C4-2B (cell line): ENCODE data around the gene PCYT1A.

Experiments used
- H3K27ac ChIP-seq: fragments of 450-650 bp; 2 replicates; pipeline ENCODE4 v1.5.1; 2017
- ZFX ChIP-seq: fragments of 450-650 bp; IDR thresholded peaks from 2 replicates; pipeline ENCODE4 v1.6.1; 2017
- TF ChIP-seq, protein P1 (sequence below): fragments of 450-650 bp; conservative IDR thresholded peaks from 2 replicates; pipeline ENCODE4 v1.5.1; 2017; ENCODE audit warnings: mild to moderate bottlenecking

The PCYT1A gene

DNA sequence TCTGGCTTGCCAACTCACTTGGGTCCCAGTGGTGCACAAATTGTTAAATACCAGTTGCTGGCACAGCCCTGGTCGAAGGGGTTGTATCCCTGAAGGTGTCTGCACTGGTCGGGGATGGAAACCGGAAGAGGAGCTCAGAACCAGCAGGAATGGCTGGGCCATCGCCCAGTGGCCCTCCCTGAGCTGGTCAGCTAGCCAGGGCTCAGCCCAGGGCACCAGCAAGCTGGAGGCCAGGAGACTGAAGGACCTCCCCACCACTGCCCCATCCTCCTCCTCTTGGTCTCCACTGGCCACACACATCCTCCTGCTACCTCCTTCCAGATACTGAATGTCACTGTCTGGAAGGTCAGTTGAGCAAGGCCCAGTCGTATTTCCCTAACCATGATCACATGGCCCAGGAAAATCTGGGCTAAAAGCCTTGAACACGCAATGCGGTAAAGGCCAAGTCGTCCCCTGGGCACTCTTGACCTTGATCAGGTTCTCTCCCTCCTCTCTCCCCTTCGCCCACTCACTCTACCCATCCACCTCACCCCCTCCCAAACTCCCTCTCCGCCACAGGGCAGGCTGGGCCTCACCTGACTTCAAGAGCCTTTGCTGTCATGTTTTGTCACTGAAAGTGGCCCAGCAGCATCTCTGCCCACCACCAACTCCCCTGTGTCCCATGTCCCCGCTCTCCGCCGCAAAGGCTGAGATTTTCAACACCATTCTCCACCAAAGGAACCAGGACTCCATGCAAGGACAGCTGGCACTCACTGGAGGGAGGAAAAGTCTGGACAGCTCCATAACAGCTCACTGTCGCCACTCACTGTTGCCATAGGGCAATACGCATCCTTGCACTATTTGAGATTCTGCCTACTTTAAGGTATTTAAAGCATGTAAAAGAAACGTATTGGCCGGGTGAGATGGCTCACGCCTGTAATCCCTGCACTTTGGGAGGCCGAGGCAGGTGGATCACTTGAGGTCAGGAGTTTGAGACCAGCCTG lies 88.5 kb downstream of the PCYT1A start:
- TF ChIP-seq, protein P1, sequence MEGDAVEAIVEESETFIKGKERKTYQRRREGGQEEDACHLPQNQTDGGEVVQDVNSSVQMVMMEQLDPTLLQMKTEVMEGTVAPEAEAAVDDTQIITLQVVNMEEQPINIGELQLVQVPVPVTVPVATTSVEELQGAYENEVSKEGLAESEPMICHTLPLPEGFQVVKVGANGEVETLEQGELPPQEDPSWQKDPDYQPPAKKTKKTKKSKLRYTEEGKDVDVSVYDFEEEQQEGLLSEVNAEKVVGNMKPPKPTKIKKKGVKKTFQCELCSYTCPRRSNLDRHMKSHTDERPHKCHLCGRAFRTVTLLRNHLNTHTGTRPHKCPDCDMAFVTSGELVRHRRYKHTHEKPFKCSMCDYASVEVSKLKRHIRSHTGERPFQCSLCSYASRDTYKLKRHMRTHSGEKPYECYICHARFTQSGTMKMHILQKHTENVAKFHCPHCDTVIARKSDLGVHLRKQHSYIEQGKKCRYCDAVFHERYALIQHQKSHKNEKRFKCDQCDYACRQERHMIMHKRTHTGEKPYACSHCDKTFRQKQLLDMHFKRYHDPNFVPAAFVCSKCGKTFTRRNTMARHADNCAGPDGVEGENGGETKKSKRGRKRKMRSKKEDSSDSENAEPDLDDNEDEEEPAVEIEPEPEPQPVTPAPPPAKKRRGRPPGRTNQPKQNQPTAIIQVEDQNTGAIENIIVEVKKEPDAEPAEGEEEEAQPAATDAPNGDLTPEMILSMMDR: no peak; the same call in 1 of the 2 replicates
- no peak for TF ChIP-seq ZFX
- no peak overlapping the region for H3K27ac ChIP-seq

DNA sequence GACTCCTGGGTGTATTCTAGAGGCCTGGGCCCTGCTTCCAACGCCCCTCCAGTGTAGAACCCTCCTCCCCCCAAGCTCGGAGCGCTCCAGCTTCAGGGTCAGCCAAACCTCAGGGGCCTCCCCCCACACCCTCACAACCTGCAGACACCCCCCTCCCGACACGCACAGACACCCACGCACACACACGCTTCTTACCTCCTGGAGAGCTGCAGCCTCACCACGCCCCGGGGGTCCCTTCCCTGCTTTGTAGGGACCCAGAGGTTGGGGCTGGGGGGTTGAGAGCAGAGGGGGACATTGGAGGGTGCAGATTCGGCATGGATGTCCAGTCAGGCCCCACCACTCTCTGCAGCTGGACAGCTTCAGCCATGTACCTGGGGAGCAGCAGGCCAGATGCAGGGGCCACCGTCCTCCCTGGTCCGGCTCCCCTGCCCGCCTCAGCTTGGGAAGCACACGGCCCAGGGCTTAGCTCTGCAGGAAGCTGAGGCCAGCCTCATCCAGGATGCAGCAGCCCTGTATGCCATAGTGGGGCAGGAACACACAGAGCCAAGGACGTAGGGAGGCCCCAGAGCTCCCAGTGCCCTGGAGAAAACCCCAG lies 89.3 kb downstream of the PCYT1A start:
- no peak for TF ChIP-seq ZFX
- TF ChIP-seq, protein P1: no peak
- no peak overlapping the region for H3K27ac ChIP-seq

GRCh38 chr3:196197524-196197923 lies 90.0 kb downstream of the PCYT1A start:
- no peak overlapping the region for H3K27ac ChIP-seq
- TF ChIP-seq, protein P1: no peak
- no peak for TF ChIP-seq ZFX

DNA sequence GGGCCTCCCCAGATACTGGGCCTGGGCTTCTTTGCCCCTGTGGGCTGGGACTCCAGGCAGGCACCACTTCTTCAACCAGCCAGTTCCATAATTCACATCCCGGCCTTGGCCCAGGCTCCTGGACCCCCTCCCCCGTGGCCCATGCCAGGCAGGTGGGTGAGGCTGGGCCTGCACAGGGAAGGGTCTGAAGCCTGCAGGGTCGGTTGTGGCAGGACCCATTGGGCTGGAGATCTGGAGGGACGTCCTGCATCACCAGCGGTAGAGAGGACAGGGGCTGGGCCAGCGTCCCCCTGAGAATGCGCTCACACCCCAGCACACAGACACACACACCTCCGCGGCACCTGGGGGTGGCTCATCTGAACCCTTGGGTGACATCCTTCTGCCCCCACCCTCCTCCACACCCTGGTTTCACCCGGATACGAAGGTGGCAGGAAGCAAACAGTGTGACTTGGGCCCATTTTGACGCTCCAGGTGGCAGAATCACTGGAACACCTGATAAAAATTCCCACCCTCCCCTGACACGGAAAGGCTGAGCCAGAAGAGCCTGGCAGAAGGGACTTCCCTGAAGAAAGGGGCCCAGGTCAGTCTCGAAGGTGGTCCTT lies 91.8 kb downstream of the PCYT1A start:
- H3K27ac ChIP-seq: no peak overlapping the region

GRCh38 chr3:196194542-196194915 lies 93.0 kb downstream of the PCYT1A start:
- TF ChIP-seq ZFX: no peak
- TF ChIP-seq, protein P1: no peak
- H3K27ac ChIP-seq: no peak overlapping the region

More for the DNA sequence above, 91.8 kb downstream of the PCYT1A start:
- TF ChIP-seq ZFX: no peak
- TF ChIP-seq, protein P1: no peak

DNA sequence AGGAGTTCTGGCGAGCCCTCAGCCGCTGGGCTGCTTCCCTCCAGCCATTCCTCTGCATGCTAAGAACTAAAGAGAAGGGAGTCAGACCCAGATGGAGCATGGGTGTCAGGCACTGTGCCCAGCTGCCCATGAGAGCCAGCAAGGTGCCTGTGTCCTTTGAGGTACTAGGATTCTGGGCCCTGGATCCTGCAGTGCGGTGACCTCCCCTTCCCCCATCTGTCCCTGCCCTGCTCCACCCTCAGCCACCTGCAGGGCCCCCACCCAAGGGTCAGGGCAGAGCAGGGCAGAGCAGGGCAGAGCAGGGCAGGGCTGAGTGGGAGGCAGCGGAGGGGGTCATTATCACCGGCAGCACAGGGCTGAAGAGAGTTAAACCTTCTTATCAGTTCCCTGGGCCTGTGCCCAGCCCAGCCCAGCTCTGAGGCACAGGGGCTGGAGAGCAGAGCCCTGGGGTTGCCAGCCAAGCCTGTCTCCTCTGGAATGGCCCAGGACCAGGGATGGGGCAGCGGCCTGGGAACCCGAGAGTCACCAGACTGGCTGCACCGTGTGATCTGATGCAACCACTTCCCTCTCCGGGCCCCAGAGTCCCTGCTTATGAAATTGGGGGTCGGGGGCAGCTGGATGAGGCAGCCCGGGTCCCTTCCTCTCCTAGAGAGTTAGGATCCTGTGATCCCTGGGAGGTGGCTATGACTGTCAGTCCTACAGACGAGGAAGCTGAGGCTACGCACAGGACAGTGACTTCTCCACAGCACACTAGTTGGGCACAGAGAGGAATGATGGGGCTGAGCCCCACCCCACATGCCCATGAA lies 93.6 kb downstream of the PCYT1A start:
- no peak overlapping the region for H3K27ac ChIP-seq
- TF ChIP-seq, protein P1: no peak
- TF ChIP-seq ZFX: no peak
